Spleen (tissue), 11 donors: Measurements from ENCODE around the gene LCE5A. TPM values are rescaled to one million over a fixed set of nuclear protein-coding genes. Genes with fewer than 3 reads are reported as not detected.

ENCODE experiments used
- DNase-seq: peaks from one replicate; pipeline ENCODE4 v3.0.0-alpha.2; 2020
- H3K27ac ChIP-seq, 8 donors: fragments of 200-600 bp; sonication (generic) in 7 of 8; 1 replicate in 4 of 8; 2 replicates in 4 of 8; pipeline versions ENCODE4 v1.5.0 to v1.8.0; 2016 to 2021; ENCODE audit warnings: inconsistent platforms in 4 of 8, mild to moderate bottlenecking in 4 of 8, moderate library complexity in 1 of 8
- H3K27me3 ChIP-seq, 7 donors: fragments of 200-600 bp; sonication (generic) in 6 of 7; replicated peaks in 1 of 7; 1 replicate in 4 of 7; 2 replicates in 3 of 7; pipeline versions ENCODE4 v1.5.0 to v1.8.0; 2016 to 2021; ENCODE audit warnings: inconsistent platforms in 3 of 7, mild to moderate bottlenecking in 1 of 7
- H3K36me3 ChIP-seq, 6 donors: fragments of 200-600 bp; sonication (generic) in 5 of 6; 1 replicate in 4 of 6; 2 replicates in 2 of 6; pipeline versions ENCODE4 v1.5.0 to v1.8.0; 2016 to 2021; ENCODE audit warnings: inconsistent platforms in 2 of 6
- H3K4me1 ChIP-seq, 6 donors: fragments of 200-600 bp; sonication (generic) in 5 of 6; 1 replicate in 3 of 6; 2 replicates in 3 of 6; pipeline versions ENCODE4 v1.5.0 to v1.8.0; 2016 to 2021; ENCODE audit warnings: inconsistent platforms in 3 of 6
- H3K4me3 ChIP-seq, 8 donors: fragments of 200-600 bp; sonication (generic) in 7 of 8; 1 replicate in 4 of 8; 2 replicates in 4 of 8; pipeline versions ENCODE4 v1.5.0 to v1.8.0; 2016 to 2021; ENCODE audit warnings: inconsistent platforms in 4 of 8, mild to moderate bottlenecking in 4 of 8, moderate library complexity in 2 of 8
- H3K9me3 ChIP-seq, 8 donors: fragments of 200-600 bp; sonication (generic) in 7 of 8; 1 replicate in 4 of 8; 2 replicates in 4 of 8; pipeline versions ENCODE4 v1.5.0 to v1.8.0; 2016 to 2021; ENCODE audit warnings: inconsistent platforms in 4 of 8
- CTCF ChIP-seq, 11 experiments: fragments of 200-600 bp in 7 of 11; fragments of 450-650 bp in 4 of 11; sonication (generic) in 4 of 11; IDR thresholded peaks in 8 of 11; conservative IDR thresholded peaks in 3 of 11; 1 replicate in 7 of 11; 2 replicates in 4 of 11; pipeline versions ENCODE4 v1.4.0 to v1.8.0; 2016 to 2021; ENCODE audit warnings: antibody characterized with exemption in 11 of 11, inconsistent platforms in 4 of 11, mild to moderate bottlenecking in 1 of 11
- POLR2A ChIP-seq, 3 donors: fragments of 450-650 bp; IDR thresholded peaks; one replicate each; pipeline ENCODE4 v1.5.1; 2017; ENCODE audit warnings: antibody characterized with exemption in 3 of 3, mild to moderate bottlenecking in 1 of 3
- POLR2AphosphoS5 ChIP-seq, 3 donors: sonication (generic); formaldehyde crosslinking; IDR thresholded peaks; one replicate each; pipeline ENCODE4 v1.5.1; 2017; ENCODE audit warnings: antibody characterized with exemption in 3 of 3
- WGBS, 5 donors: extraction: QIAGEN DNeasy Blood & Tissue Kit in 3 of 5; methylation state at CpG; one replicate each; pipeline versions ENCODE4 v1.1.5 to v1.1.7; 2013 to 2018; 5-methylcytosine and 5-hydroxymethylcytosine counted together
- intact Hi-C: fragments of 100-400 bp; cut with DNase I; formaldehyde crosslinking; loops from one replicate; pipeline ENCODE4 v1.15.0; 2023; ENCODE audit warnings: low total_unique reads
- polyA plus RNA-seq, 3 donors: library from polyadenylated mRNA; stranded (reverse); fragments of 200-250 nt; gene quantifications; one replicate each; pipeline ENCODE4 v1.2.1, GENCODE V29; 2013
- total RNA-seq, 7 donors: library from RNA; depleted of rRNA in 3 of 7; stranded (reverse); fragments of >200 nt in 3 of 7; fragmentation: NEBNext Ultra II Directional in 4 of 7; extraction: Animal tissue kit (Norgen Biotek cat#: 25700) in 4 of 7; gene quantifications; one replicate each; pipeline versions ENCODE4 v1.1.0 to v1.2.1, GENCODE V29; 2016 to 2021
- donor health status: healthy with polysubstance abuse.
- donor health status: DM: no; HTN: no; CAD: no; lungs with moderate emphysema.
- donor health status: DM: no; HTN: no; CAD: no.
- donor health status: Bipolar disorder and iron deficiency.
- donor health status: healthy.
- donor health status: DM: no; HTN: no; CAD: no.
- donor health status: DM: yes; HTN: yes; CAD: no.

The LCE5A gene
- total and polyA plus RNA-seq, 10 donors: not detected

GRCh38 chr1:152497273-152497672 lies 13.3 kb upstream of the LCE5A start:
- no peaks in the 10 kb centered on the region for H3K36me3 ChIP-seq
- H3K27me3 ChIP-seq: no peaks in the 10 kb centered on the region
- intact Hi-C loops: no loop called here
- no peak overlapping the region for H3K4me3 ChIP-seq
- H3K9me3 ChIP-seq: no peaks in the 10 kb centered on the region
- no peak overlapping the region for H3K27ac ChIP-seq
- DNase-seq: no peak
- TF ChIP-seq POLR2A (IDR thresholded peaks at IDR 0.05): no peak
- TF ChIP-seq CTCF (IDR thresholded peaks at IDR 0.05 in 8 of 11, conservative IDR thresholded peaks at IDR 0.05 in 3 of 11): peak in 1 of 11 experiments; percentile 12
- H3K4me1 ChIP-seq: no peaks in the 10 kb centered on the region
- 15 to 29% (median 19%) methylated on average over 2 of the region's 2 CpGs for WGBS, 5 donors

- no peak for DNase-seq
- WGBS, 5 donors: 75 to 90% (median 83%) methylated on average over 2 of the region's 2 CpGs
- H3K27me3 ChIP-seq: peaks cover 0 to 8% (median 0%) of the 10 kb centered on the region in 7 donors
- H3K4me3 ChIP-seq: no peak overlapping the region
- no peaks in the 10 kb centered on the region for H3K4me1 ChIP-seq
- TF ChIP-seq POLR2AphosphoS5 (IDR thresholded peaks at IDR 0.05) (no peak), CTCF (IDR thresholded peaks at IDR 0.05 in 8 of 11, conservative IDR thresholded peaks at IDR 0.05 in 3 of 11) (no peak), POLR2A (IDR thresholded peaks at IDR 0.05) (no peak)
- intact Hi-C loops: no loop called here
- H3K36me3 ChIP-seq: no peaks in the 10 kb centered on the region
- H3K27ac ChIP-seq: no peak overlapping the region
- H3K9me3 ChIP-seq: no peaks in the 10 kb centered on the region
These were observed 8.9 kb upstream of the LCE5A start for GRCh38 chr1:152501704-152502103.

GRCh38 chr1:152502496-152503180 lies 8.0 kb upstream of the LCE5A start:
- TF ChIP-seq POLR2A (IDR thresholded peaks at IDR 0.05): no peak
- no peak for TF ChIP-seq POLR2AphosphoS5 (IDR thresholded peaks at IDR 0.05)
- DNase-seq: no peak
- WGBS, 5 donors: 73 to 85% (median 82%) methylated on average over 7 of the region's 7 CpGs
- H3K4me1 ChIP-seq: no peaks in the 10 kb centered on the region
- no peaks in the 10 kb centered on the region for H3K36me3 ChIP-seq
- intact Hi-C loops: no loop called here
- no peak overlapping the region for H3K27ac ChIP-seq
- no peak overlapping the region for H3K4me3 ChIP-seq
- no peaks in the 10 kb centered on the region for H3K9me3 ChIP-seq
- H3K27me3 ChIP-seq: peaks cover 0 to 12% (median 0%) of the 10 kb centered on the region in 7 donors

- Histone ChIP-seq H3K27ac (no peak overlapping the region), H3K4me3 (no peak overlapping the region), H3K4me1 (no peaks in the 10 kb centered on the region), H3K27me3 (peaks cover 0 to 32% (median 0%) of the 10 kb centered on the region in 7 donors), H3K9me3 (no peaks in the 10 kb centered on the region), H3K36me3 (no peaks in the 10 kb centered on the region)
- TF ChIP-seq POLR2AphosphoS5 (IDR thresholded peaks at IDR 0.05) (no peak), POLR2A (IDR thresholded peaks at IDR 0.05) (no peak), CTCF (IDR thresholded peaks at IDR 0.05 in 8 of 11, conservative IDR thresholded peaks at IDR 0.05 in 3 of 11) (no peak)
- no peak for DNase-seq
- WGBS, 5 donors: 67 to 97% (median 83%) methylated on average over 2 of the region's 2 CpGs
- intact Hi-C loops: no loop called here
These were observed 5.5 kb upstream of the LCE5A start for GRCh38 chr1:152505083-152505482.
